Measurements from ENCODE around the gene ANOS1.

- no peak for TF ChIP-seq CTCF (IDR thresholded peaks at IDR 0.05)
- no peak for TF ChIP-seq EZH2 (IDR thresholded peaks at IDR 0.05)
Measured at GRCh38 chrX:8755813-8756212, 23.9 kb upstream of the ANOS1 start.

Data from neural progenitor cell (in vitro differentiated cells).